H9 (cell line): ENCODE measurements around the gene KIF6. TPM values are rescaled to one million over a fixed set of nuclear protein-coding genes. Genes with fewer than 3 reads are reported as not detected.

ENCODE experiments used
- DNase-seq: peaks from one replicate; pipeline ENCODE4 v3.0.0-alpha.2; 2017
- H2AFZ ChIP-seq: one replicate; pipeline ENCODE4 v1.6.1; 2013; ENCODE audit warnings: mild to moderate bottlenecking, low read length, control low read depth, moderate library complexity
- H2AK5ac ChIP-seq: 2 replicates; pipeline ENCODE4 v1.6.1; 2013; ENCODE audit warnings: low read length, control low read depth, mixed read lengths; ENCODE audit not compliant: insufficient read length
- H2BK120ac ChIP-seq: one replicate; pipeline ENCODE4 v1.6.1; 2013; ENCODE audit warnings: low read depth, mild to moderate bottlenecking, low read length, control low read depth, inconsistent platforms; ENCODE audit not compliant: poor library complexity, severe bottlenecking
- H2BK12ac ChIP-seq: 2 replicates; pipeline ENCODE4 v1.6.1; 2013; ENCODE audit warnings: low read length, control low read depth, mixed read lengths, low read depth; ENCODE audit not compliant: insufficient read length
- H2BK15ac ChIP-seq: 2 replicates; pipeline ENCODE4 v1.6.1; 2013; ENCODE audit warnings: low read depth, low read length, control low read depth
- H2BK20ac ChIP-seq: one replicate; pipeline ENCODE4 v1.6.1; 2013; ENCODE audit warnings: low read depth, mild to moderate bottlenecking, low read length, control low read depth, inconsistent platforms; ENCODE audit not compliant: poor library complexity, severe bottlenecking
- H2BK5ac ChIP-seq: 2 replicates; pipeline ENCODE4 v1.6.1; 2013; ENCODE audit warnings: low read length, control low read depth, mixed read lengths; ENCODE audit not compliant: insufficient read length
- H3K14ac ChIP-seq: 2 replicates; pipeline ENCODE4 v1.6.1; 2013; ENCODE audit warnings: low read length, control low read depth; ENCODE audit not compliant: insufficient read depth
- H3K18ac ChIP-seq: 2 replicates; pipeline ENCODE4 v1.6.1; 2013; ENCODE audit warnings: low read depth, mild to moderate bottlenecking, mixed read lengths, low read length, control low read depth; ENCODE audit not compliant: insufficient read length
- H3K23ac ChIP-seq: 2 replicates; pipeline ENCODE4 v1.6.1; 2013; ENCODE audit warnings: low read length, control low read depth, mixed read lengths, low read depth; ENCODE audit not compliant: insufficient read length
- H3K23me2 ChIP-seq: 2 replicates; pipeline ENCODE4 v1.6.1; 2013; ENCODE audit warnings: low read depth, mild to moderate bottlenecking, mixed read lengths, low read length, control low read depth; ENCODE audit not compliant: insufficient read length, poor library complexity, severe bottlenecking
- H3K27ac ChIP-seq: 2 replicates; pipeline ENCODE4 v1.5.1; 2013; ENCODE audit warnings: low read length, control low read depth, mixed read lengths, low read depth; ENCODE audit not compliant: insufficient read length
- H3K27me3 ChIP-seq: 2 replicates; pipeline ENCODE4 v1.6.1; 2013; ENCODE audit warnings: low read length, control low read depth, inconsistent platforms; ENCODE audit not compliant: insufficient read depth
- H3K4ac ChIP-seq: 2 replicates; pipeline ENCODE4 v1.6.1; 2013; ENCODE audit warnings: low read depth, mild to moderate bottlenecking, control low read depth, inconsistent platforms, low read length, moderate library complexity
- H3K4me1 ChIP-seq: 2 replicates; pipeline ENCODE4 v1.6.1; 2013; ENCODE audit warnings: low read length, control low read depth, inconsistent platforms; ENCODE audit not compliant: insufficient read depth
- H3K4me2 ChIP-seq: 2 replicates; pipeline ENCODE4 v1.6.1; 2013; ENCODE audit warnings: low read length, control low read depth, mixed read lengths; ENCODE audit not compliant: insufficient read length, insufficient read depth
- H3K56ac ChIP-seq: 2 replicates; pipeline ENCODE4 v1.6.1; 2013; ENCODE audit warnings: low read depth, mild to moderate bottlenecking, mixed read lengths, low read length, control low read depth; ENCODE audit not compliant: insufficient read length
- H3K79me1 ChIP-seq: 2 replicates; pipeline ENCODE4 v1.6.1; 2013; ENCODE audit warnings: low read depth, mild to moderate bottlenecking, moderate library complexity, low read length, control low read depth, inconsistent platforms; ENCODE audit not compliant: insufficient read depth, poor library complexity, severe bottlenecking
- H3K79me2 ChIP-seq: 2 replicates; pipeline ENCODE4 v1.6.1; 2013; ENCODE audit warnings: low read length, control low read depth, inconsistent platforms; ENCODE audit not compliant: insufficient read depth
- H3K9ac ChIP-seq: 2 replicates; pipeline ENCODE4 v1.6.1; 2013; ENCODE audit warnings: low read length, control low read depth, mixed read lengths; ENCODE audit not compliant: insufficient read length; ENCODE audit errors: extremely low read depth
- H3K9me3 ChIP-seq: one replicate; pipeline ENCODE4 v1.6.1; 2013; ENCODE audit warnings: low read depth, low read length, inconsistent platforms; ENCODE audit not compliant: control insufficient read depth
- H3T11ph ChIP-seq: one replicate; pipeline ENCODE4 v1.6.1; 2013; ENCODE audit warnings: mild to moderate bottlenecking, low read length, control low read depth, inconsistent platforms
- H4K20me1 ChIP-seq: one replicate; pipeline ENCODE4 v1.6.1; 2013; ENCODE audit not compliant: control insufficient read depth, insufficient read length, insufficient read depth
- H4K5ac ChIP-seq: 2 replicates; pipeline ENCODE4 v1.6.1; 2013; ENCODE audit warnings: low read depth, mild to moderate bottlenecking, mixed read lengths, low read length, control low read depth; ENCODE audit not compliant: insufficient read length
- H4K8ac ChIP-seq: replicated peaks from 2 replicates; pipeline ENCODE4 v1.6.1; 2013; ENCODE audit warnings: low read length, control low read depth, mixed read lengths, low read depth; ENCODE audit not compliant: insufficient read length
- H4K91ac ChIP-seq: 2 replicates; pipeline ENCODE4 v1.6.1; 2013; ENCODE audit warnings: low read depth, mild to moderate bottlenecking, moderate library complexity, mixed read lengths, low read length, control low read depth; ENCODE audit not compliant: insufficient read length
- H3K27ac Mint-ChIP-seq, 3 experiments: 2 replicates in 2 of 3; 3 replicates in 1 of 3; pipeline ENCODE4 v1.8.0; 2020 to 2021; ENCODE audit warnings: mixed read lengths in 3 of 3, mild to moderate bottlenecking in 1 of 3, moderate library complexity in 1 of 3
- H3K27me3 Mint-ChIP-seq: 2 replicates; pipeline ENCODE4 v1.8.0; 2021; ENCODE audit warnings: low read depth, mild to moderate bottlenecking, moderate library complexity, mixed read lengths
- H3K36me3 Mint-ChIP-seq, 3 experiments: 2 replicates in 2 of 3; 3 replicates in 1 of 3; pipeline ENCODE4 v1.8.0; 2020 to 2021; ENCODE audit warnings: low read depth in 3 of 3, mixed read lengths in 3 of 3; ENCODE audit not compliant: insufficient read depth in 1 of 3
- H3K4me1 Mint-ChIP-seq, 2 experiments: 2 replicates each; pipeline ENCODE4 v1.8.0; 2020; ENCODE audit warnings: mixed read lengths in 2 of 2
- H3K4me3 Mint-ChIP-seq, 2 experiments: 2 replicates in 1 of 2; 3 replicates in 1 of 2; pipeline ENCODE4 v1.8.0; 2020 to 2021; ENCODE audit warnings: mild to moderate bottlenecking in 2 of 2, mixed read lengths in 2 of 2, moderate library complexity in 1 of 2
- H3K9me3 Mint-ChIP-seq, 2 experiments: 2 replicates in 1 of 2; 3 replicates in 1 of 2; pipeline ENCODE4 v1.8.0; 2020; ENCODE audit warnings: mild to moderate bottlenecking in 2 of 2, mixed read lengths in 2 of 2, moderate library complexity in 1 of 2
- CTCF ChIP-seq: fragments of 200-600 bp; sonication (generic); conservative IDR thresholded peaks from 3 replicates; pipeline ENCODE4 v1.8.0; 2021; ENCODE audit warnings: antibody characterized with exemption, mild to moderate bottlenecking
- WGBS: extraction: QIAGEN DNeasy Blood & Tissue Kit; methylation state at CpG from one replicate; pipeline ENCODE4 v1.1.7; 2013; ENCODE audit warnings: missing lambda C conversion rate, low lambda C conversion rate, mixed read lengths; ENCODE audit not compliant: insufficient read length; ENCODE audit errors: extremely low coverage; 5-methylcytosine and 5-hydroxymethylcytosine counted together
- total RNA-seq: library from RNA; stranded (reverse); gene quantifications from 2 replicates; pipeline ENCODE4 v1.2.1, GENCODE V29; 2021

The KIF6 gene
- total RNA-seq, 1 experiment from 2014 or later = 0.63 TPM

- no peaks in the 10 kb centered on the region for H3K4me1 ChIP-seq
- no peak overlapping the region for H3K9ac ChIP-seq
- no peak overlapping the region for H2BK120ac ChIP-seq
- no peaks in the 10 kb centered on the region for H3K9me3 ChIP-seq
- no peak overlapping the region for H3T11ph ChIP-seq
- H2BK15ac ChIP-seq = no peak overlapping the region
- H3K27me3 ChIP-seq = no peaks in the 10 kb centered on the region
- Mint-ChIP-seq H3K9me3 (no peaks in the 10 kb centered on the region), H3K4me1 (peaks cover 6 to 7% of the 10 kb centered on the region in 2 experiments), H3K36me3 (no peaks in the 10 kb centered on the region), H3K27me3 (no peaks in the 10 kb centered on the region; the same call in 1 of the 2 replicates), H3K4me3 (no peak overlapping the region), H3K27ac (no peak overlapping the region)
- H4K8ac ChIP-seq = no peak overlapping the region
- no peaks in the 10 kb centered on the region for H3K79me1 ChIP-seq
- no CpG with 5 or more reads among the region's 5 CpGs for WGBS
- H3K4me2 ChIP-seq = no peak overlapping the region
- no peak overlapping the region for H2BK20ac ChIP-seq
- no peak overlapping the region for H3K23ac ChIP-seq
- no peak overlapping the region for H3K27ac ChIP-seq
- no peak overlapping the region for H3K56ac ChIP-seq
- no peak overlapping the region for H3K18ac ChIP-seq
- H2BK5ac ChIP-seq = no peak overlapping the region
- no peaks in the 10 kb centered on the region for H3K23me2 ChIP-seq
- no peaks in the 10 kb centered on the region for H3K79me2 ChIP-seq
- H2BK12ac ChIP-seq = no peak overlapping the region
- no peak overlapping the region for H4K91ac ChIP-seq
- no peak overlapping the region for H4K5ac ChIP-seq
- DNase-seq = no peak
- H3K4ac ChIP-seq = no peak overlapping the region
- no peak overlapping the region for H2AK5ac ChIP-seq
- no peak overlapping the region for H3K14ac ChIP-seq
- no peaks in the 10 kb centered on the region for H4K20me1 ChIP-seq
- no peak overlapping the region for H2AFZ ChIP-seq
- TF ChIP-seq CTCF = no peak
These were observed 332.1 kb downstream of the KIF6 start for GRCh38 chr6:39393075-39393474.
